HG02610 (cell line): ENCODE data around the gene SOX2.

Source experiments
- ATAC-seq: cut with Tn5 transposase; IDR thresholded peaks from one replicate; pipeline ENCODE4 v1.9.1; 2021; ENCODE audit warnings: mild to moderate bottlenecking, moderate library complexity; ENCODE audit not compliant: unreplicated experiment

Gene SOX2

GRCh38 chr3:181711325-181712135 lies at the start of gene SOX2:
Gene SOX2, plus strand, starts transcription at chr3:181711925. Its CDS starts 436 bp downstream, at chr3:181712361.
- ATAC-seq, result no peak

GRCh38 chr3:181683563-181683962 lies 28.2 kb upstream of the SOX2 start:
- ATAC-seq, result peak; percentile 57

- ATAC-seq, result no peak
These were observed 24.5 kb upstream of the SOX2 start for GRCh38 chr3:181687190-181687589.

GRCh38 chr3:181687731-181688130 lies 24.0 kb upstream of the SOX2 start:
- no peak for ATAC-seq

GRCh38 chr3:181689546-181689945 lies 22.2 kb upstream of the SOX2 start:
- ATAC-seq, result no peak

- no peak for ATAC-seq
These were observed 21.0 kb upstream of the SOX2 start for GRCh38 chr3:181690769-181691168.

GRCh38 chr3:181691901-181692300 lies 19.8 kb upstream of the SOX2 start:
- no peak for ATAC-seq

- ATAC-seq, result no peak
These were observed 19.2 kb upstream of the SOX2 start for GRCh38 chr3:181692311-181693145.

- ATAC-seq, result no peak
These were observed 18.4 kb upstream of the SOX2 start for GRCh38 chr3:181693280-181693679.

- ATAC-seq, result no peak
These were observed 16.7 kb upstream of the SOX2 start for GRCh38 chr3:181694805-181695660.

- ATAC-seq, result no peak
These were observed 15.8 kb upstream of the SOX2 start for GRCh38 chr3:181695661-181696491.

- no peak for ATAC-seq
These were observed 15.0 kb upstream of the SOX2 start for GRCh38 chr3:181696626-181697230.

GRCh38 chr3:181698263-181698954 lies 13.3 kb upstream of the SOX2 start:
- ATAC-seq, result no peak

- no peak for ATAC-seq
These were observed 12.4 kb upstream of the SOX2 start for GRCh38 chr3:181699171-181699903.

GRCh38 chr3:181700168-181701087 lies 11.3 kb upstream of the SOX2 start:
- ATAC-seq, result peak; percentile 60

- no peak for ATAC-seq
These were observed 10.6 kb upstream of the SOX2 start for GRCh38 chr3:181701096-181701495.
